22Rv1 (cell line): ENCODE results near the gene KIAA1614.

ENCODE experiments used
- H3K27ac ChIP-seq: fragments of 450-650 bp; 2 replicates; pipeline ENCODE4 v1.5.1; 2017
- ZFX ChIP-seq: fragments of 450-650 bp; IDR thresholded peaks from 2 replicates; pipeline ENCODE4 v1.6.1; 2017; ENCODE audit warnings: antibody characterized with exemption, borderline replicate concordance
- TF ChIP-seq, protein P1 (sequence below): fragments of 450-650 bp; IDR thresholded peaks from 2 replicates; pipeline ENCODE4 v1.5.1; 2017; ENCODE audit warnings: mild to moderate bottlenecking

KIAA1614 gene

DNA sequence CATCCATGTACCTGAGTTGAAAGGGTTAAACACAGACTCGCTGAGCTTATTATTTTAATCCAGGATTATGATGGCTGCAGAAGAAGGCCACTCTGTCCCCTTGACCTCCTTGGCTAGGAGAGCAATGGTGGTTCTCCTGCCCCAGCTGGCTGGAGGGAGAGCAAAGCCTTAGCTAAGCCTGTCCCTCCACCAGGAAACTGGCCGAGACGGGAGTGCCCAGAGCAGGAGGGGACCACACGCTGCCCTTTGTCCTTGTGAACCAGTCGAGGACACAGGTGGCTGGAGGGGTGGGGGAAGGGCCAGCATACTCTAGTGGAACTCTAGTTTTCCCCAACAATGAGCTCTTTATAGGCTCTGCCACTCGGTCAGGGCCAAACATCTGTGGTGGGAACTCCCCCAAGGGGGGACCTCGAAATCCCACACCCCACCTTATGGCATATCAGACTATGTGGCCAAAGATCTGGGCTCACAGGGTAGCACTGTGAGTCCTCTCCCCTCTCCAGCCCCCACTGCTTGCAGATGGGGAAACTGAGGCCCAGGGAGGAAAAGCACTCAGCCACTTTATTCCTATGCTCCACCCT, 12.9 kb downstream of the KIAA1614 start:
- H3K27ac ChIP-seq = no peak overlapping the region
- TF ChIP-seq, protein P1, sequence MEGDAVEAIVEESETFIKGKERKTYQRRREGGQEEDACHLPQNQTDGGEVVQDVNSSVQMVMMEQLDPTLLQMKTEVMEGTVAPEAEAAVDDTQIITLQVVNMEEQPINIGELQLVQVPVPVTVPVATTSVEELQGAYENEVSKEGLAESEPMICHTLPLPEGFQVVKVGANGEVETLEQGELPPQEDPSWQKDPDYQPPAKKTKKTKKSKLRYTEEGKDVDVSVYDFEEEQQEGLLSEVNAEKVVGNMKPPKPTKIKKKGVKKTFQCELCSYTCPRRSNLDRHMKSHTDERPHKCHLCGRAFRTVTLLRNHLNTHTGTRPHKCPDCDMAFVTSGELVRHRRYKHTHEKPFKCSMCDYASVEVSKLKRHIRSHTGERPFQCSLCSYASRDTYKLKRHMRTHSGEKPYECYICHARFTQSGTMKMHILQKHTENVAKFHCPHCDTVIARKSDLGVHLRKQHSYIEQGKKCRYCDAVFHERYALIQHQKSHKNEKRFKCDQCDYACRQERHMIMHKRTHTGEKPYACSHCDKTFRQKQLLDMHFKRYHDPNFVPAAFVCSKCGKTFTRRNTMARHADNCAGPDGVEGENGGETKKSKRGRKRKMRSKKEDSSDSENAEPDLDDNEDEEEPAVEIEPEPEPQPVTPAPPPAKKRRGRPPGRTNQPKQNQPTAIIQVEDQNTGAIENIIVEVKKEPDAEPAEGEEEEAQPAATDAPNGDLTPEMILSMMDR = no peak
- no peak for TF ChIP-seq ZFX

DNA sequence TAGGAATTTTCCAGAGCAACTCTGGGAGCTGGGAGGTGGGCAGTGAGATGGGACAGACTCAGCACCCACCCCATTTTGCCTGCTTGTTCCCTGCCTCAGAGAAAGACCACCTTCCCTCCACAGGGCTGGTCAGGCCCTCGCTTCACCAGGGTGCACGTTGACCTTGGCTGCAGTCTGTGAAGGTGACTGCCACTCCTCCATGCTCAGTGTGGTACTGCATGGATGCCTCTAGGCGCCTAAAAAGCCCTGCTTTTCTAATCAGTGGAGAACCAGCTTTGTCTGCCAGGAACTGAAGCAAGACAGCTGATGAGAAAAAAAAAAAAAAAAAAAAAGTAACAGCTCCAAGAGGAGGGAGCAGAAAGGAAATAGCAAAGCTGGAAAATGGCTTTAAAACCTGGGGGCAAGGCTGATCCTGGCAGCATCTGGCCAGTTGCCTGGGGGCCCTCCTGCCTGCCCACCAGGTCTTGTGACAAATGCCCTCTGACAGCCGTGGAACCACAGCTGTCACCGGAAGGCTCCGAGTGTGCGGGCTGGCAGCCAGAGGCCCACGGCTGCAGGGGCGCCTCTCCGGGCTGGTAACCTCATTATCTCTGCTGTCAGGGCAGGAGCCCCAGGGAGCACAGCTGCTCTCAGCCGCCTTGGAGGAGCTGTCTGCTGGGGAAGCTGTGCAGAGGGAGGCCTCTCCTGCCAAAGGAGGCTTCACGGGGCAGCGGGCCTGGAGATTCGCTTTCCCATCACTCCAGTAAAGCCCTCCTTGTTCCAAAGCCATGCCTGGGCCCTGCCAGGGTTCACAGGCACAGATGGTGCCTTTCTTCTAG, 13.7 kb downstream of the KIAA1614 start:
- TF ChIP-seq ZFX = no peak
- TF ChIP-seq, protein P1 = no peak
- no peak overlapping the region for H3K27ac ChIP-seq

DNA sequence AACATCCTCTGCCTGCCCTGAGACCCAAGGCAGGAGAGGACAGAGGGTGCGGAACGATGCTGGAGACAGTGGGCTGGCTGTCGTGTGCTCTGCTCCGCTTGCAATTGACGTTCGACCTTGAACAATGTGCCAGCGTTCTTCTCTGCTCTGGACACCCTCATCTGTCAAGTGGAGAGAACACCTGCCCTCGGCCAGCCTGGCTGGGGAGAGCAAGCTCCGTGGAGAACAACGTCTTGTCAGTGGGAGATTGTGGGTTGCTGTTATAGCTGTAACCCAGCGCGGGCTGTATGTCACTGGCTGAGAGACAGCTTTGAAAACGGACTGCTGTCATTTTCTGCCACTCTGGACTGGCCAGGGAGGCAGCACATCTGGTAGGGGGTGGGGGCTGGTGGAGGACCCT, 14.7 kb downstream of the KIAA1614 start:
- TF ChIP-seq, protein P1 = no peak
- TF ChIP-seq ZFX = no peak
- H3K27ac ChIP-seq = no peak overlapping the region

DNA sequence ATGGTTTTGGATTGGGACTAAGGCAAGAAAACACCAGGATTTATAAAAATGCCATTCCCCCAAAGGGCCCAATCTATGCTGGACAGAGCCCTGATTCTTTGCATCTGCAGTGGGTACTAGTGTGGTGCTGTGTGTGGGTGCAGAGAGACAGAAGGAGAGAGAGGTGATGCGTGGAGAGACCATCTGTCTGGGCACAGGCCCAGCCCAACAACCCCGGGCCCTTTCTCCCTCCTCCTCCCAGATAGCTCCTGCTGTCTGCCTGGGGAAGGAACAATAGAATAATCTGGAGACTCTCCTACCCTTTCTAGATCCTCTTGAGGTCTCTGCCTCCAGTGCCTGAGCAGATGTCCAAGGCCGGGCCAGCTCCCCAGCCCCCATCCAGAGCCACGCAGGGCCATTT, 15.1 kb downstream of the KIAA1614 start:
- H3K27ac ChIP-seq = no peak overlapping the region
- TF ChIP-seq ZFX = no peak
- TF ChIP-seq, protein P1 = no peak

DNA sequence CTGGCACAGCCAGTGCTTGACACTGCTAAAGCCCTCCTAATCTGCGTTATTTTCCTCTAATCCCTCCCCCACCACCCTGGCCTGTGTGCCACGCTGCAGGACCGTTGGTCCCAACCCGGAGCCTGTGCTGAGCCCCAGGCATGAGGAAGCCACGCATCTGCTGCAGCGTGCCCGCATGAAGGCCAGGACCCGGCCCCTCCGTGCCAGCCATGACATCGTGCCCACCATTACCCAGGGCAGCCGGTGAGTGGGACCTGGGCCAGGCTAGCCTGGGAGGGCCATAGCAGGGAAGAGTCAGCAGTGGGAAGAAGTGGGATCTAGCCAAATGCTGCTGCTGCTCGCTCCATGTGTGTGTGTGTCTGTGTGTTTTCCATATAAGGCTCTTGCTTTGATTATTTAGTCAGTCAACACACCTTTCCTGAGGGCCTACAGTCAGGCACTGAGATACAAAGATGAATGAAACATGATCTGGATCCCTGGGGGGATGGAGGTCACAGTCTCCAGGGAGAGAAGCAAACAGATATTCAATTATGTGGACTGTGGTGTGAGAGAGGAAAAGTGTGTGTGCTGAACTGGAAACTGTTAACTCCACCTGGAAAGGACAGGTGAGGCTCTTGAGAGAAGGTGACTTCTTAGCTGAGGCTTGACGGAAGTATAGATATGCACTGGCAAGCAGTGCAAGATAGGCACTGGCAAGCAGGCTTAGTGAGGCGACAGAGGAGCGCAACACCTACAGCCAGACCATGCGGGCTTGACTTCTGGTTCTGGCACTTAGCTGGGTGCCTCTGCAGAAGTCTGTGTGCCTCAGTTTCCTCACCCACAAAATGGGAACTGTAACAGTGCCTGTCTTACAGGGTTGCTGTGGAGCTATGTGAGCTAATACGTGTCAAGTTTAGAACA, 15.9 kb downstream of the KIAA1614 start:
- no peak for TF ChIP-seq ZFX
- TF ChIP-seq, protein P1 = no peak
- no peak overlapping the region for H3K27ac ChIP-seq

DNA sequence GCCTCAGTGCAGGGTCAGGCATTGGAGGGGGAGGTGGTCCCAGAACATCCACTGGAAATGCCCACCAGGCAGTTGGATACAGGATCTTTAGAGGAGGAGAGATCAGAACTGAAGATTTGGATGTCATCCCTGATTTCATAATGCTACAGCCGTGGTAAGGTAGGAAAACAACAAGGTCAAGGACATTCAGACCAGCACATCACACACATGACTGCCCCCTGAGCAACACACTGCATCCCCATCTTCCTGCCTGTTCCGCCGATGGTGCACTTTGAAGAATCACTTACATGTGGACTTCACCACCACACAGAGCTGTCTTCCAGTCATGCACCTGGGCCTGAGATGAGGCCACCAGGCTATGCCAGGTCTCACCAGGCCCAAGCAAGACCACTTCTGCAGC, 16.7 kb downstream of the KIAA1614 start:
- H3K27ac ChIP-seq = no peak overlapping the region
- TF ChIP-seq, protein P1 = no peak
- no peak for TF ChIP-seq ZFX
